GM19193 (cell line): ENCODE results near the gene RBPJ.
A peak's percentile ranks its signal among the peaks of the same experiment; 100 is the strongest.

ENCODE experiments used
- POLR2A ChIP-seq: IDR thresholded peaks from 4 replicates; pipeline ENCODE4 v1.6.1; 2011; ENCODE audit not compliant: insufficient read depth, insufficient read length; ENCODE audit errors: extremely low read depth

The RBPJ gene

GRCh38 chr4:26296514-26296913, 24.3 kb upstream of the RBPJ start:
- no peak for TF ChIP-seq POLR2A

GRCh38 chr4:26297219-26297618, 23.6 kb upstream of the RBPJ start:
- no peak for TF ChIP-seq POLR2A

- TF ChIP-seq POLR2A: no peak
These were observed 22.4 kb upstream of the RBPJ start for GRCh38 chr4:26298198-26298947.

- TF ChIP-seq POLR2A: no peak
These were observed 21.4 kb upstream of the RBPJ start for GRCh38 chr4:26299254-26299882.

- no peak for TF ChIP-seq POLR2A
These were observed 20.2 kb upstream of the RBPJ start for GRCh38 chr4:26300314-26301307.

- no peak for TF ChIP-seq POLR2A
These were observed 18.5 kb upstream of the RBPJ start for GRCh38 chr4:26302031-26302899.

GRCh38 chr4:26303008-26303407, 17.8 kb upstream of the RBPJ start:
- TF ChIP-seq POLR2A: no peak

GRCh38 chr4:26307037-26307800, 13.6 kb upstream of the RBPJ start:
- no peak for TF ChIP-seq POLR2A

- TF ChIP-seq POLR2A: no peak
These were observed 12.2 kb upstream of the RBPJ start for GRCh38 chr4:26308568-26308967.

GRCh38 chr4:26310264-26310663, 10.6 kb upstream of the RBPJ start:
- TF ChIP-seq POLR2A: no peak

- no peak for TF ChIP-seq POLR2A
These were observed 9.2 kb upstream of the RBPJ start for GRCh38 chr4:26311633-26312032.

- TF ChIP-seq POLR2A: no peak
These were observed 3.0 kb upstream of the RBPJ start for GRCh38 chr4:26317766-26318165.

- TF ChIP-seq POLR2A: peak; percentile 53
These were observed 1.3 kb upstream of the RBPJ start for GRCh38 chr4:26319467-26319948.
